GM21528 (cell line): ENCODE data around the gene HUNK.

Experiments
- ATAC-seq: cut with Tn5 transposase; IDR thresholded peaks from one replicate; pipeline ENCODE4 v1.9.1; 2021; ENCODE audit warnings: mild to moderate bottlenecking, moderate library complexity; ENCODE audit not compliant: unreplicated experiment, low FRiP score

HUNK gene

DNA sequence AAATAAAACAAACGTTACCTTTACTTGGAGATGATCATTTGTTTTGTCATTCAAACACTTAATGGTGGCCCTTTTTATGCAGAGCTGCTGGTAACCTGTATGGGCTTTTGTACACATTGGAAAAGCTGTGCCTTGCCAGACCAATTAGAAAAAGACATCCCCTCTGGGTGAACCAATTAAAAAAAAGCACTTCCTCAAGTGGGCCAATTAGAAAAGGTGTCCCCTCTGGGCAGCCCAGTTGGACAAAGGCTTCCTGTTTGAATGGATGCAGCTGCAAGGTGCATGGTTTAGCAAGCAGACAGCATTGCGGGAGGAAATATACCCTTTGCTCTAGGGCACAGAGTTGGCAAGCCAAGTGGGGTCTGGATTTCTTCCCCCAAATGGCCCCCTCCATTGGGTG lies 21.6 kb downstream of the HUNK start:
- no peak for ATAC-seq

DNA sequence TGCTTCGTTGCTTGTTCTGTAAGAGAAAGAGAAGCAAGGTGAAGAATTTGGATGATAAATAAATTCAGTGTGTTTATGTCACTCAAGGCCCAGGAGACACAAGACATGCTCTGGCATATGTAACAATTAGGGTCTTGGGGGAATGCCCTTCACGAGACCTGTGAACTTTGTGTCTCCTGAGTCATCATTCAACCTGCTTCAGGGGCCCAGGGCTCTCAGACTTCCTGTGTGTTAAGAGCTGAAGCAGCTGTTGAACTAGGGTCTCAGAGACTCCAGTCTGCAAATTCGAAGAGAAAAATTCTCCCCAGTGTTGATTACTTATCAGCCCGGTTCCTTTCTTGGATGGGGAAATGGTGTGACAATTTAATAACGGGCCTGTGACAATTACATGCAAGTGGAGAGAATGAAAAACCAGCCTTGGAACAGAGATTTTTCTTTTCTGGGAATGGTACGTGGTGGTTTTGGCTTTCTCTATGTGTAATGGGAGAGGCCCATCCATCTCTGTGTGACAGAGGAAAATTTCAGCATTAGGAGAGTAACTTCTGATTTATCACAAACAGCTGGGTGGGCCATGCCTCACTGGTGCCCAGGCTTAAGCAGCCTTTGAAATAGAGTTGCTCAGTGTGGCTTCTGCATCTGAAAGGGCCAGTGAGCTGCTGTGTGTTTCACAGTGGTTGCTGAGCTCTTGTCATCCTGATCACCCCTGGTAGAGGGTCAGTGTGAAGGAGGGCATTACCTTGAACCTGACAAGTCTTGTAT lies 22.4 kb downstream of the HUNK start:
- no peak for ATAC-seq

DNA sequence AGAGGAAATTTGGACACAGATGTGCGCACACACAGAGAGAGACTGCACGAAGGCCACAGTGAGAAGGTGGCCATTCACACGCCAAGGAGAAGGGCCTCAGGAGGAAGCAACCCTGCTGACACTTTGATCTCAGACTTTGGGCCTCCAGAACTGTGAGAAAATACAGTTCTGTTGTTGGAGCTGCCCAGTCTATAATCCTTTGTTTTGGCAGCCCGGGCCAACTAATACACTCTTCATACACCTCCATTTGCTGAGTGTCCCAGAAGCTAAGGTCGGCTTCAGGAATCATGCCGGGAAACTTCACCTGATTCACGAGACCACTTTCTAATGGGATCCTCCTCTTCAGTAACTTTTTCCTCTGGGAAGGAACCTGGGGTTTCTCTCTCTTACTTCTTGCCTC lies 23.2 kb downstream of the HUNK start:
- no peak for ATAC-seq

DNA sequence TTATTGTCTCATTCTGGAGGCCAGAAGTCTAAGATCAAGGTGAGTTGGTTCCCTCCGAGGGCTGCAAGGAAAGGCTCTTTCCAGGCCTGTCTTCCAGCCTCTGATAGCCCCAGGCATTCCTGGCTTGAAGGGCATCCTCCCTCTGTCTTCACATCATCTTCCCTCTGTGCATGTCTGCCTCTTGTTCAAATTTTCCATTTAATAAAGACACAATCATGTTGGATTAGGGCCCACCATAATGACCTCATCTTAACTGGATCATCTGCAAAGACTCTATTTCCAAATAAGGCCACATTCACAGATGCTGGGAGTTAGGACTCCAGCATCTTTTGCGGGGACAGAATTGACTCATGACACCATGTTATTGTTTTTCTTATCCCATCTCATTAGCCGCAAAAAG lies 24.5 kb downstream of the HUNK start:
- ATAC-seq: no peak

DNA sequence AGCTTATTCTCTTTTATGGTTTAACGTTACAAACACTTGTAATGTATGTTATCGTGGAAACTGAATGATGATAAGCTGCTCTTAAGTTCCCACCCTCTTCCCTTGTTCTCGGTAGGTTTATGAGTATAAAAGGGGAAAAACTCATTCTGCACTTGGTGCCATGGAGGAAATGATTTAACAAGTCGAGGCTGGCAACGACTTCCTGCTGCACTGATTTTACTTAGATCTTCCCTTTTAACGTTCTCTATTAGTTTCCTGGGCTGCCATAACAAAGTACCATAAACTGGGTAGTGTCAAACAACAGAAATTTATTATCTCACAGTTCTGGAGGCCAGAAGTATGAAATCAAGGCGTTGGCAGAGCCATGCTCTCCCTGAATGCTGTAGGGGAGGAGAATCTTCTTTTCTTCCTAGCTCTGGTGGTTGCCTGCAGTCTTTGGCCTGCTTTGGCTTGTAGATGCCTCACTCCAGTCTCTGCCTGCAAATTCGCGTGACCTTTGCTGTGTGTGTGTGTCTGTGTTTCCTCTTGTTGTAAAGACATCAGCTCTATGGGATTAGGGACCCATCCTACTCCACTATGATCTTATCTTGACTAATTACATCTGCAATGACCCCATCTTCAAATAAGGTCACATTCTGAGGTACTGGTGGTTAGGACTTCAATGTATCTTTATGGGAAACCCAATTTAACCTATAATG lies 26.3 kb downstream of the HUNK start:
- no peak for ATAC-seq

DNA sequence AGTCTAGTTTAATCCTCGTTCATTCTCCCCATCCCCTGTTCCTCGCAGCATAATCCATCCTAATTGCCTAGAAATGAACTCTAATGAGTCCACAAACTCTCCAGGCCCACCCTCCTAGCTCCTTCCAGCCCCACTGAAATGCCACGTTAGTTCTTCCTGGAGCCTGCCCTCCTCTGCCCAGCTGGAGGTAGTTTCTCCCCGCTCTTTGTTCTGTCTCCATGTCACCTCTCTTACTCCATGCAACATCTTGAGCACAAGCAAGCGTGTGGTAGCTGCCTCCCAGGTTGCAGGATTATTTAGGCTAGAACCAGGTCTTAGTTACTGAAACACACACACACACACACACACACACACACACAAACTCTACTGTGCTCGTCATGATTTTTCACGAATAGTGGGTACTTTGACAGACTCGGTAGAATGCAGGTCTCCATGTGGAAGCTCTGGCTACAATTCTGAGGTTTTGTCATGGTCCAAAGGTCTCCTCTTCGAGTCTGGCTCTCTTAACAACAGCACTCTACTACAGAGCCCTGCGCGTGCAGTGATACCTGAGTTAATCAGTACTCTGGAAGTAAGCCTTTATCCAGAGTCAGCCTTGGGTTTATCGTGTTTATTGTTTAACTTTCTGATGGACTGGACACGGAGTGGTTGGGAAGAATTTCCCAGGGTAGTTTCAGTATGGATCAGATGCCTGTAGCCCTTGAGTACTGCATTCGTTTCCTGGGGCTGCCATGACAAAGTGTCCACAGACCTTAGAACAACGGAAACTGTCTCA lies 27.5 kb downstream of the HUNK start:
- no peak for ATAC-seq

DNA sequence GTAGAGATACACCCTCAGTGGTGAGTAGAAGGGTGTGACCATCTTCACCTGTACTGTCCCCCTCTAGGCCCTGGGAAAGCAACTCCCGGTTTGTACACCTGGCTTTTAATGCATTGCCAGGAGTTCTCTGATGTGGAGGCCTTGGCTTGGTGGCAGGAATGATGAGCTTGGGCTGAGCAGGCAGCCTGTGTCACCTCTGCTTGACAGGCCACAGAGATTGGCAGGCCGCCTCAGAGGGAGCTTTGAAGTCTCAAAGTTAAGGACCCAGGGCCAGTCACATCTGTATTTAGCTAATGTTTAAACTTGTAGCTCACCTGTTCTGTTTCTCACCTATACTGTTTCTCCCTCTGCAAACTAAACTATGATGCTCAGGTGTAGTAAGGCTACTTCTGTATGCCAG lies 28.5 kb downstream of the HUNK start:
- no peak for ATAC-seq

DNA sequence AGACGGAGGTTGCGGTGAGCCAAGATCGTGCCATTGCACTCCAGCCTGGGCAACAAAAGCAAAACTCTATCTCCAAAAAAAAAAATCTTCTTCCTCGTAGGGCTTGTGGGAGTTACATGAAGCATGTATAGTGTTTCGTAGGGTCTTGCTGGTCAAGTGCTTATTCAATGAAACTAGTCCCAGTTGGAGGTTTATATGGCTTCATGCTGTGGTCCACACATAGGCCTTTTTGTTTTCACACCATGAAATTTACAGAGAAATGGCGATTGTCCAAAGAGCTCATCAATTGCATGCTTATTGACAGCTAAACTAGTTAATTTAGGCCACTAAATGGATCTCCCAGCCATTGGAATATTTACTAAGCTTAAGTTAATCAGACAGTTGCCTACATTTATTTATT lies 29.6 kb downstream of the HUNK start:
- ATAC-seq: no peak

DNA sequence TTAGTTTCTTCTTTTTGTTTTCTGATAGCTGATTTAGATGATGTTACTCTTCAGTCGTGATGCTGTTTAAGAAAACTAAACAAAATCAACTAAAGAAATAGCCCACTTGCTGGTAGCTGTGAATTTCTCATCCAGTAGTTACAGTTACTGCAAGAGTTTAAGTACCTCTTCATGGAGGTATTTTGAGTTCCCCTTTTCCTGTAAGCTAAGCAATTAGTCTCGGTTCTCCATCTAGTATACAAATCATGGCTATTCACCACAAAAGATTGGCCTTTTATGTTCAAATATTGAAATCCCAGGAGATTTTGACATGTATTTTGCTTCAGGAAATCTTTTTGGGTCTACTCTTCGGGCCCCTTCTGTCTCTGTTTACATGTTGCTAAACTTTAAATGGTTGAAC lies 31.1 kb downstream of the HUNK start:
- no peak for ATAC-seq

DNA sequence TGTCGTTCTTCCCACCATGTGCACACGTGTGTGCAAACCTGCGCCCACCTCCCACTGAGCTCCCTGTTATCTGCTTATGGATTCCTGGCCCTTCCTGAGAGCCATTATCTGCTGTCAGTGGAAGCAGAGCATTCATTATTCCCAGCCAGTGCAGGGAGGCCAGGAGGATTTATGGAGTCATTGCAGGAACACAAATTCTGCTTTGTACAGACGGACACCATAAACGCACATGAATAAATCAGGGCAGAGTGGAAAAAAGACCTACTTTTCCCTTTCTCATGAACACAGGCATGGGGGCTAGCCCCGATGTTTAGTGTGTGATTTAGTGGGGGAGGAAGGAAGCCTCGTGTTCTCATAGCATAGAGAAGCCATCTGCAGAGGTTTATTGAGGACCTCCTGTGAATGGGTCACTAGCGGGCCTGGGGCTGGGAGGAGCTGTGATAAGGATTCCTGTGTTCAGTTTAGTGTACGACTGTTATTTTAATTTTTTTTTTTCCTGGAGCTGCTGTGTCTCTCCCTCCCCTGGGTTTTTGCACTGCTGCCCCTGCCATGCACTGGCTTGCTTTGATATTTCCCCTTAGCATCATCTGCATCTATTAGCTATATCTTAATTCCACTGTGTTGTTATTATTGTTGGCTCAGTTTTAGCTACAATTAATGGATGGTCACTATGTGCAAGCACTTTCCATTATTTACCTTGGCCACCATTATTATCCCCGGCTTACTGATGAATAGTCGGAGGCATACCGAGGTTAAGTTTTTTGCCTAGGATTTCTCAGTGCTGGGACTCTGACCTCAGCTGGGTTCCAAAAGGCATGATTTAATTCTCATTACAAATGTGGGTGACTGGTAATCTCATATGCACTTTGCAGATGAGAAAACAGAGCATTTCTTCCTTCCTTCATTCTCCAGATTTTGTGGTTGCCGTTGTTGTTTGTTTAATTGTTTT lies 33.0 kb downstream of the HUNK start:
- ATAC-seq: no peak

DNA sequence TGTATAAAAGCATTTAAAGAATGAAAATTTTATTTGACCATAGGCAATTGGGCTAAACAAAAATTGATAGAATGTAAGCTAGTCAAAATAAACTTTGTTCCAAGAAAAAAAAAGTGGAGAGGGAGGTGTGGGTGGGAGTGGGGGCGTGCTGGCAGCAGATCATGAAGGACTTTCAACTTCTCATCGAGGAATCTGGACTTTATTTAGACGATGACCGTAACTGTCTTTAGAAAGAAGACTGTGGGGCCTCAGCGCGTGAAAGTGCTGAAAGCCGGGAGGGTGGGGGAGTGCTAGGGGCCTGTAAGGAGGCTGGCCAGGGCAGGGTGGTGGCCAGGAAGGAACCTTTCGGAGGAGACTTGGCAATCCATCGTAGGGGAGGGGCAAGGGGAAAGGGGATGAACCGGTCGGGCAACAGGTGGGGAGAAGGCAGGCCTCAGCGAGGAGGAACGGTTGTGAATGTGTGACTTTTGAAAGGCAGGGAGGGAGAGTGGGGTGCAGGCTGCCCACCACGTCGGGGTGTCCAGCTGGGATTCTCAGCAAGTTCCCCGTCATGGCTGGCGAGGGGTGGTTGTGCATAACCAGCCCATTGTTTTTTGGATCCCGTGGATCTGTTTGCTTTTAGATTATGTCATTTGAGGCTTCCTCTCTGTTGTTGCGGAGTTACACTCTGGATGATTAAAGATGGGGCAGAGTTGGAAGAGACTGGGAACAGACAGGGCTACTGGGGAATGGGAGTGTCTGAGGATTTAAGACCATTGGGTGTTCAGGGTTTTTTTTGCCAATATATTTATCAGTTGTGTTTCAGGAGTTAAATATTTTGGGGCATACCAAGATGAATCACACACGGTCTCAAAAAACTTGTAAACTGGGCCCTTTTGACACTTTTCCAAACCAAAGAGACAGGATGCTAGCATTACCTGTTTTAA lies 35.5 kb downstream of the HUNK start:
- no peak for ATAC-seq

DNA sequence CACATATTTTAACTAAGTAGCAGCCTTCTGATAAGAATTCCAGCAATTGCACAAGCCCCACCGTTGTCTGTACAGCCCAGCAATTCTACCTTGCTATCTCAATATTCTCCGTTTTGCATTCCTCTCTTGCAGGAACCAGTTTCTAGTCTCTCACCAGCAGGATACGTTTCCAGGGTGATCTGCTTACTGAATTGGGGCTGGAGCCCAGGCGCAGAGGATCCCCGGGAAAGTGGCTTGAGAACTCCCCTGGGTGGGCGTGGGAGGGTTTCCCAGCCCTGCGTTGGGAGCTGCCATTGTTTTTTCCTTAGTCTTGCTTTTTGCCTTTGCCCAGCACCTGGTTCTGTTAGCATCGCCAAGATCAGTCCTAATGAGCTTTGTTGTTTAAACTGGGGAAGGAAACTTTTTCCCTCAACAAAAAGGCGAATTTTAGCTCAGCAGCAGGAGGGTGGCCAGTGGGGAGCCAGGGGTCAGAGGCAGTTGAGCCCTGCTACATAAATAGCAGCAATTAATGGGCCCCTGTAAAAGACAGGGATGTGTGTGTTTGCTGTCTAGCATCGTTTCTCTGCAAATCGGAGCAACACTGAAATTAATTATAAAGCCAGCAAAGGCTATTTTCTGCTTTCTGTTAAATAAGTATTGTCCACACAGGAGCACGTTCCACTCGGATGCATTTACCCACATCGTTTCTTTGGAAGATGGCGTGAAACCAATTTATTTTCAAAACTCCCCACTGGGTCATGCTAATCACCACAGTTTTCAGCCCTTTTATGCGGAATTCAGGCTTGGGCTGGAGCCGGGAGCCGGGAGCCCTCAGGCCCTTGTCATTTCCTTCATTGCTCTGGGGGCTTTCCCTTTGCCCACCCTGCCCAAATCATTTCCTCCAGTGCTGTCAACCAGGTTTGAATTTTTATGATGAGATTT lies 36.6 kb downstream of the HUNK start:
- ATAC-seq: no peak

DNA sequence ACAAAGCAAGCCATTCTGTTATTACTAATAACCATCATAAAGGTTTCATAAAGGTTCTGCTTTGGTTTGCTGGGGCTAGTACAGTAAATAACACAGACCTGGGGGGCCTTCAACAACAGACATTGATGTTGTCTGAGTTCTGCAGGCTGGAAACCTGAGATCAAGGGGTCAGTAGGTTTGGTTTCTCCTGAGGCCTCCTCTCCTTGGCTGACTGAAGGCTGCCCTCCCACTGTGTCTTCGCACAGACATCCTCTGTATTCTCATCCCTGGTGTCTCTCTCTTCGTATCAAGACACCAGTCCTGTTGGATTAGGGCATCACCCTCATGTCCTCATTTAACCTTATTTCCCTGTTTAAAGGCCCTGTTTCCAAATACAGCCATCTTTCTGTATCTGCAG lies 37.3 kb downstream of the HUNK start:
- no peak for ATAC-seq

DNA sequence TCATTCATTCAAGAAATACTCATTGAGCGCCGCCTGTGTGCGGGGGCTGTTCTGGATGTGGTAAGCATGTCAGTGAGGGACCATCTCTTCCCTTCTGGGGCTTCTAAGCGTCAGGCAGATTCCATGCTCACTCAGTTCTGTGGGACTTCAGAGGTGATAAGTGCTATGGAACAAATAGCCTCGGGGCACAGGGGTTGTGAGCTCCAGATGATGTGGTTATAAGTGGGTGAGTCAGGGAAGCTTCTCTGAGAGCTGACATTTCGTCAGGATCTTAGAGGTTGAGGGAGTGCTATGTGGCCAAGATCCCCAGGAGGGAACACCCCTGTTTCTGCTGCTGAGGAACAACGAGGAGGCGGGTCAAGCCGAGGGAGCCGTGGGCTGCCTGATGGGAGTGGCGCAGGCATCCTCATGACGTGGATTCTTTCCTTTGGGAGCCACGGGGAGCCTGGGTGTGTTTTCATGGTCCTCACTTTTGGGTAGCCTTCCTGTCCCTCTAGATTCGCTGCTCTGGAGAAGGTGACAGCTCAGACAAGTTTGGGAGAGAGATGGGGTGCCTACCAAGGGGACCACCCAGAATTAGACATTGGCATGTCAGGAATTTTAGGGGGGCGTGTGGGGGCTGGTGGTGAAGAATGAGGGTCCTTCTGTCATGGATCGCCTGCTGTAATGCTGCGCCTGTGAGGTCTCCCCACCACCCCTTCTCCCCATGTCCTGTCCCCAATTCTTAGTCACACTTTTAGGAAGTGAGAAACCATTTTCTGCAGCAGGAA lies 38.5 kb downstream of the HUNK start:
- no peak for ATAC-seq

DNA sequence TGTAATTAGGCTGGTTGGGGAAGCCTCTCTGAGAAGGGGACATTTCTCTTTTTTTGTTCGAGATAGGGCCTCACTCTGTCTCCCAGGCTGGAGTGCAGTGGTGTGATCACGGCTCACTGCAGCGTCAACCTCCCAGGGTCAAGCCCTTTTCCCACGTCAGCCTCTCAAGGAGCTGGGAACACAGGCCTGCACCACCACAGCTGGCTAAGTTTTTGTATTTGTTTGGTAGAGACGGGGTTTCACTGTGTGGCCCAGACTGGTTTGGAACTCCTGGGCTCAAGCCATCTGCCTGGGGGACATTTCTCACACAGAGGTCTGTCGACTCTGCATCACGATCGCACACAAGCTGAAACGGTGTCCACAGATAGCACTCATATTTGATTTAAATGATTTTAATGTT lies 39.7 kb downstream of the HUNK start:
- ATAC-seq: no peak

DNA sequence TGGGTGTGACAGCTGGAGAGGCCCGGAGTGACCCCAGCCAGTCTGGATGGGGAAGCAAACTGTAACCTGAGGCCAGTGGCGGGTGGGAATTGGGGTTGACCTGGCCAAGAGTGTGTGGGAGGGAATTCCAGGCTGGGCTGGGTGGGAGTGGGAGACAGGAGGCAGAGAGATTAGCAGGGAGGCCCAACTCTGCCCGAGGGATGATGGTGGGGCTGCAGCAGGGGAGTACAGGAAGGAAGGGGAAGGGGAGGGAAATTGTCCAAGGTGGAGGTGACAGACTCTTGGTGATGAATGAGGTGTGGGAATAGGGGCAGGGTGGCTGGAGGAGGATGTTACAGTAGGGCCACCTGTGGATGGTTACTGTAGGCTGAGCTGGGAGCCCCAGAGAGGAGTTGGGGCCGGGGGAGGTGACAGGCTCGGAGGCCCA lies 40.4 kb downstream of the HUNK start:
- ATAC-seq: no peak

DNA sequence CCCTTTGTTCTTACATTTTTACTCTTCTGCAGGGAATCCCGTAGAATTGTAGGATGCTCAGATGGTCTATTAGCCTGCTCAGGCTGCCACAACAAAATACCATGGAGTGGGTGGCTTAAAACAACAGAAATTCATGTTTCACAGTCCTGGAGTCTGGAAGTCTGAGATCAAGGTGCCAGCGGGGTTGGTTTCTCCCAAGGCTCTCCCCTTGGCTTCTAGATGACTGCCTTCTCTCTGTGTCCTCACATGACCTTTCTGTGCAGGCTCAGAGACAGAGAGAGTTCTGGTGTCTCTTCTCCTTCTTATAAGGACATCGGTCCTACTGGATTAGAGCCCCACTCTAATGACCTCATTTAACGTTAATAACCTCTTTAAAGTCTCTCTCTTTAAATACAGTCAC lies 41.7 kb downstream of the HUNK start:
- no peak for ATAC-seq

DNA sequence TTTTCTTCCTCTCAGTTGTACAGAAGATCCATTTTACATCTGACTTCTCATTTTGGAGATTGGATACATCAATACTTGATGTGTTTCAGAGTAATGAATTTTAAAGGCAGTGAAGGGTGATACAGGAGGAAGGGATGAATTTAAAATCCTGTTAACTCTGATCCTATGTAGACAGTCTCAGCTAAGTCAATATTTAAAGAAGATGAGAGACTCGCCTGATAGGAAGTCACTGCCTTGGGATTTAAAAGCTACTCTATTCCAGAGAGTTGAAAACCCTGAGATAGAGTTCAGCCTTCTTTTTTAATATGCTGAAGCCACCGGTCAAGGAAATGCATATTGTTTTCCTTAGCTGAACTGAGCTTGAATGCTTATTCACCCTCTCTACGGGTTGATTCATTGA lies 42.7 kb downstream of the HUNK start:
- no peak for ATAC-seq
